WTC11 (cell line): ENCODE results near the gene PI4KB. TPM values are rescaled to one million over a fixed set of nuclear protein-coding genes. Genes with fewer than 3 reads are reported as not detected.

Source experiments
- ATAC-seq: fragments of 200-7000 bp; cut with Tn5 transposase; 2 replicates; pipeline ENCODE4 v1.10.0; 2021; ENCODE audit warnings: mild to moderate bottlenecking, moderate library complexity
- CTCF ChIA-PET: fragments of 300-600 bp; sonication (Branson Sonifier 250); formaldehyde crosslinking; loops from one replicate; lab custom pipeline; 2021; ENCODE audit warnings: antibody characterized with exemption; lab: Charles Lee
- POLR2A ChIA-PET: fragments of 350-600 bp; sonication (Branson Sonifier 250); formaldehyde crosslinking; loops from one replicate; lab custom pipeline; 2021; ENCODE audit warnings: antibody characterized with exemption; lab: Charles Lee
- DNase-seq: peaks from one replicate; pipeline ENCODE4 v3.0.0; 2021; ENCODE audit warnings: low spot score
- H3K27ac Mint-ChIP-seq: 2 replicates; pipeline ENCODE4 v1.8.0; 2021; ENCODE audit warnings: mixed read lengths
- H3K27me3 Mint-ChIP-seq: 2 replicates; pipeline ENCODE4 v1.8.0; 2021; ENCODE audit warnings: low read depth, mild to moderate bottlenecking, moderate library complexity, mixed read lengths
- H3K36me3 Mint-ChIP-seq: 2 replicates; pipeline ENCODE4 v1.8.0; 2021; ENCODE audit warnings: mixed read lengths
- H3K4me1 Mint-ChIP-seq: 2 replicates; pipeline ENCODE4 v1.8.0; 2022; ENCODE audit warnings: mixed read lengths
- H3K4me3 Mint-ChIP-seq: 2 replicates; pipeline ENCODE4 v1.8.0; 2021; ENCODE audit warnings: mild to moderate bottlenecking, moderate library complexity, mixed read lengths
- H3K9me3 Mint-ChIP-seq: 2 replicates; pipeline ENCODE4 v1.8.0; 2021; ENCODE audit warnings: mixed read lengths
- ELF4 ChIP-seq: sonication (generic); formaldehyde crosslinking; IDR thresholded peaks from 2 replicates; pipeline ENCODE4 v1.8.1; 2022; ENCODE audit warnings: low read depth, mild to moderate bottlenecking, moderate library complexity, missing genetic modification reagents
- ESRRA ChIP-seq: sonication (generic); formaldehyde crosslinking; IDR thresholded peaks from 2 replicates; pipeline ENCODE4 v1.8.1; 2022; ENCODE audit warnings: mild to moderate bottlenecking, missing genetic modification reagents, borderline replicate concordance
- FOXK1 ChIP-seq: sonication (generic); formaldehyde crosslinking; IDR thresholded peaks from 2 replicates; pipeline ENCODE4 v1.8.0; 2022; ENCODE audit warnings: mild to moderate bottlenecking, moderate library complexity, missing genetic modification reagents
- GTF2I ChIP-seq: fragments of 250-450 bp; sonication (Bioruptor Pico); conservative IDR thresholded peaks from 2 replicates; pipeline ENCODE4 v1.4.0; 2021; ENCODE audit warnings: mild to moderate bottlenecking
- IRF2 ChIP-seq: sonication (generic); formaldehyde crosslinking; IDR thresholded peaks from 2 replicates; pipeline ENCODE4 v1.8.0; 2022; ENCODE audit warnings: low read depth, missing genetic modification reagents, borderline replicate concordance
- RORB ChIP-seq: fragments of 250-450 bp; sonication (Bioruptor Pico); IDR thresholded peaks from 2 replicates; pipeline ENCODE4 v1.9.0; 2021; ENCODE audit warnings: mild to moderate bottlenecking
- SMAD3 ChIP-seq: sonication (generic); formaldehyde crosslinking; IDR thresholded peaks from 2 replicates; pipeline ENCODE4 v1.8.0; 2022; ENCODE audit warnings: missing genetic modification reagents, mild to moderate bottlenecking, borderline replicate concordance
- ZNF121 ChIP-seq: sonication (generic); formaldehyde crosslinking; IDR thresholded peaks from 2 replicates; pipeline ENCODE4 v1.8.0; 2023; ENCODE audit warnings: missing genetic modification reagents
- ZNF219 ChIP-seq: sonication (generic); formaldehyde crosslinking; IDR thresholded peaks from 2 replicates; pipeline ENCODE4 v1.8.0; 2023; ENCODE audit warnings: missing genetic modification reagents, mild to moderate bottlenecking, borderline replicate concordance
- total RNA-seq: library from RNA; stranded (reverse); gene quantifications from 3 replicates; pipeline ENCODE4 v1.2.3, GENCODE V29; 2021
- TF ChIP-seq, protein P1 (sequence below): fragments of 250-450 bp; sonication (Bioruptor Pico); IDR thresholded peaks from 2 replicates; pipeline ENCODE4 v1.9.0; 2021; ENCODE audit warnings: mild to moderate bottlenecking
- TF ChIP-seq, protein P2 (sequence below): sonication (generic); formaldehyde crosslinking; IDR thresholded peaks from 2 replicates; pipeline ENCODE4 v1.8.1; 2022; ENCODE audit warnings: low read depth, mild to moderate bottlenecking, moderate library complexity, missing genetic modification reagents, borderline replicate concordance
- TF ChIP-seq, protein P3 (sequence below): fragments of 250-450 bp; sonication (Bioruptor Pico); IDR thresholded peaks from 2 replicates; pipeline ENCODE4 v1.8.0; 2021; ENCODE audit warnings: mild to moderate bottlenecking
- TF ChIP-seq, protein P4 (sequence below): sonication (generic); formaldehyde crosslinking; IDR thresholded peaks from 2 replicates; pipeline ENCODE4 v1.8.1; 2022; ENCODE audit warnings: mild to moderate bottlenecking, moderate library complexity, missing genetic modification reagents

The PI4KB gene
- total RNA-seq, 1 experiment from 2014 or later, result 33.6 TPM

DNA sequence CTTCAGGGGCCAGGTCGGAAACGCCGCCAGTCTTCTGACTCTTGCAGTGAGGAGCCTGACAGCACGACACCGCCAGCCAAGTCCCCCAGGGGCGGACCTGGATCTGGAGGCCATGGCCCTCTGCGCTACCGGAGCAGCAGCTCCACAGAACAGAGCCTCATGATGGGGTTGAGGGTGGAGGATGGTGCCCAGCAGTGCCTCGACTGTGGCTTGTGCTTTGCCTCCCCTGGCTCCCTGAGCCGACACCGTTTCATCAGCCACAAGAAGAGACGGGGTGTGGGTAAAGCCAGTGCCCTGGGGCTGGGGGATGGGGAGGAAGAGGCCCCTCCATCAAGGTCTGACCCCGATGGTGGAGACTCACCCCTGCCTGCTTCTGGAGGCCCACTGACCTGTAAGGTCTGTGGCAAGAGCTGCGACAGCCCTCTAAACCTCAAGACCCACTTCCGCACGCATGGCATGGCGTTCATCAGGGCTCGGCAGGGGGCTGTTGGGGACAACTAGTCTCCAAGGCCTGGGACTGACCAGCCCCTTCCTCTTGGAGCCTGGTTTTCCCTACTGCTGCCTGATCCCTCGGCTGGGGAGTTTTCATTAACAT, 36.4 kb downstream of the PI4KB start:
- CTCF ChIA-PET, result no interaction called here
- H3K9me3 Mint-ChIP-seq, result no peaks in the 10 kb centered on the region
- no peaks in the 10 kb centered on the region for H3K27me3 Mint-ChIP-seq
- no peak overlapping the region for H3K27ac Mint-ChIP-seq
- H3K4me3 Mint-ChIP-seq, result no peak overlapping the region
- peaks cover 30% of the 10 kb centered on the region for H3K4me1 Mint-ChIP-seq
- H3K36me3 Mint-ChIP-seq, result peaks cover 53% of the 10 kb centered on the region
- ATAC-seq, result no peak
- TF ChIP-seq, protein P1, sequence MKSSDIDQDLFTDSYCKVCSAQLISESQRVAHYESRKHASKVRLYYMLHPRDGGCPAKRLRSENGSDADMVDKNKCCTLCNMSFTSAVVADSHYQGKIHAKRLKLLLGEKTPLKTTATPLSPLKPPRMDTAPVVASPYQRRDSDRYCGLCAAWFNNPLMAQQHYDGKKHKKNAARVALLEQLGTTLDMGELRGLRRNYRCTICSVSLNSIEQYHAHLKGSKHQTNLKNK (CRISPR knock-in tag), result no peak
- TF ChIP-seq GTF2I (CRISPR knock-in tag) (no peak), ELF4 (CRISPR knock-in tag) (no peak), IRF2 (CRISPR knock-in tag) (no peak), RORB (CRISPR knock-in tag) (no peak), ESRRA (CRISPR knock-in tag) (no peak)
- TF ChIP-seq, protein P2, sequence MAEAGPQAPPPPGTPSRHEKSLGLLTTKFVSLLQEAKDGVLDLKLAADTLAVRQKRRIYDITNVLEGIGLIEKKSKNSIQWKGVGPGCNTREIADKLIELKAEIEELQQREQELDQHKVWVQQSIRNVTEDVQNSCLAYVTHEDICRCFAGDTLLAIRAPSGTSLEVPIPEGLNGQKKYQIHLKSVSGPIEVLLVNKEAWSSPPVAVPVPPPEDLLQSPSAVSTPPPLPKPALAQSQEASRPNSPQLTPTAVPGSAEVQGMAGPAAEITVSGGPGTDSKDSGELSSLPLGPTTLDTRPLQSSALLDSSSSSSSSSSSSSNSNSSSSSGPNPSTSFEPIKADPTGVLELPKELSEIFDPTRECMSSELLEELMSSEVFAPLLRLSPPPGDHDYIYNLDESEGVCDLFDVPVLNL (CRISPR knock-in tag), result no peak
- TF ChIP-seq, protein P3, sequence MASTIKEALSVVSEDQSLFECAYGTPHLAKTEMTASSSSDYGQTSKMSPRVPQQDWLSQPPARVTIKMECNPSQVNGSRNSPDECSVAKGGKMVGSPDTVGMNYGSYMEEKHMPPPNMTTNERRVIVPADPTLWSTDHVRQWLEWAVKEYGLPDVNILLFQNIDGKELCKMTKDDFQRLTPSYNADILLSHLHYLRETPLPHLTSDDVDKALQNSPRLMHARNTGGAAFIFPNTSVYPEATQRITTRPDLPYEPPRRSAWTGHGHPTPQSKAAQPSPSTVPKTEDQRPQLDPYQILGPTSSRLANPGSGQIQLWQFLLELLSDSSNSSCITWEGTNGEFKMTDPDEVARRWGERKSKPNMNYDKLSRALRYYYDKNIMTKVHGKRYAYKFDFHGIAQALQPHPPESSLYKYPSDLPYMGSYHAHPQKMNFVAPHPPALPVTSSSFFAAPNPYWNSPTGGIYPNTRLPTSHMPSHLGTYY (CRISPR knock-in tag), result no peak
- TF ChIP-seq, all 79 proteins: peak for 0
- DNase-seq, result no peak
- POLR2A ChIA-PET, result no interaction called here

DNA sequence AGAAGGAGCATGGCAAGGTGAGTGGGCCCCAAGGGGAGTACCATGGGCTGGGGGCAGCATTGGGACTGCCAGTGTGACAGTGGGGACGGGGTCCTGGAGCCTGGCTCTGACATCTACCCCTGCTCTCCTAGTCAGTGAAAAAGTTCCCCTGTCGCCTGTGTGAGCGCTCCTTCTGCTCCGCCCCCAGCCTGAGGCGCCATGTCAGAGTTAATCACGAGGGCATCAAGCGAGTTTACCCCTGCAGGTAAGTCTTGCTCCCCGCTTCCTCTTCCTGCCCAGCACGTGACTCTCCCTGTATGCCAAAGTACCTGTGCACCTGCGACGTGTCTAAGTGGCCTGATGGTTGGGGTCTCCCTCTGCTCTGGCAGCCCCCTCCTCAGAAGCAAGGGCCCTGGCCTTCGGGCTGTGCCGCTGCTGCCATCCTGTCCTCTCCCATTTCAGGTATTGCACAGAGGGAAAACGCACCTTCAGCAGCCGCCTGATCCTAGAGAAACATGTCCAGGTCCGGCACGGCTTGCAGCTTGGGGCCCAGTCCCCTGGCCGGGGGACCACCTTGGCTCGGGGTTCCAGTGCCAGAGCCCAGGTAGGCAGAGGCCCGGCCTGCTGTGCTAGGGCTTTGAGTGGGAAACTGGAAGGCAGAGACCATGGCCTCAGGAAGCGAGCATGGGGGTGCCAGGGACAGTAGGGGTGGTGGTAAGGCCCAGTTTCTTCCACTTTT, 37.1 kb downstream of the PI4KB start:
- Mint-ChIP-seq H3K4me1 (peaks cover 24% of the 10 kb centered on the region), H3K27ac (peak overlapping the region; percentile 74), H3K27me3 (no peaks in the 10 kb centered on the region), H3K4me3 (no peak overlapping the region), H3K36me3 (peaks cover 55% of the 10 kb centered on the region), H3K9me3 (no peaks in the 10 kb centered on the region)
- DNase-seq, result no peak
- ATAC-seq, result no peak
- POLR2A ChIA-PET, result no interaction called here
- no peak for TF ChIP-seq RORB (CRISPR knock-in tag)
- TF ChIP-seq SMAD3, result no peak
- TF ChIP-seq ZNF121 (CRISPR knock-in tag), result no peak
- no peak for TF ChIP-seq ZNF219 (CRISPR knock-in tag)
- TF ChIP-seq, protein P4, sequence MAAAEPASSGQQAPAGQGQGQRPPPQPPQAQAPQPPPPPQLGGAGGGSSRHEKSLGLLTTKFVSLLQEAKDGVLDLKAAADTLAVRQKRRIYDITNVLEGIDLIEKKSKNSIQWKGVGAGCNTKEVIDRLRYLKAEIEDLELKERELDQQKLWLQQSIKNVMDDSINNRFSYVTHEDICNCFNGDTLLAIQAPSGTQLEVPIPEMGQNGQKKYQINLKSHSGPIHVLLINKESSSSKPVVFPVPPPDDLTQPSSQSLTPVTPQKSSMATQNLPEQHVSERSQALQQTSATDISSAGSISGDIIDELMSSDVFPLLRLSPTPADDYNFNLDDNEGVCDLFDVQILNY, result no peak
- CTCF ChIA-PET, result no interaction called here

DNA sequence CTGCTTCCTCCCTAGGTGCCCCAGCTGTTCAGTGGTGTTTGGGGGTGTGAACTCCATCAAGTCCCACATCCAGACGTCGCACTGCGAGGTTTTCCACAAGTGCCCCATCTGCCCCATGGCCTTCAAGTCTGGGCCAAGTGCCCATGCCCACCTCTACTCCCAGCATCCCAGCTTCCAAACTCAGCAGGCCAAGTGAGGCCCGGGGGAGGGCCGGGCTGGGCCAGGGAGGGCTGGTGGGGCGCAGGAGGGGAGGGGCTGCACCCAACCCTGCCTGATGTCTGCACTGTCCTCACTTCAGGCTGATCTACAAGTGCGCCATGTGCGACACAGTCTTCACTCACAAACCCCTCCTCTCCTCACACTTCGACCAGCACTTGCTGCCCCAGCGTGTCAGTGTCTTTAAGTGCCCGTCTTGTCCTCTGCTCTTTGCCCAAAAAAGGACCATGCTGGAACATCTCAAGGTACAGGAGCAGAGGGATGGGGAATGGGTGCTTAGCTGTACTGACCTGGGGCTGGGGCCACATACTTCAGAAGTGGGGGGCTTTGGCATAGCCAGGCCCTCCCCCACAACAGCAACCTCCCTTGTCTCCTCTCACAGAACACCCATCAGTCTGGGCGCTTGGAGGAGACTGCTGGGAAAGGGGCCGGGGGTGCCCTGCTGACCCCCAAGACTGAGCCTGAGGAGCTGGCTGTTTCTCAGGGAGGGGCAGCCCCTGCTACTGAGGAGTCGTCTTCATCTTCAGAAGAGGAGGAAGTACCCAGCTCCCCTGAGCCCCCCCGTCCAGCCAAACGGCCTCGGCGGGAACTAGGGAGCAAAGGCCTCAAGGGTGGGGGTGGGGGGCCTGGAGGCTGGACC, 37.9 kb downstream of the PI4KB start:
- CTCF ChIA-PET, result no interaction called here
- Mint-ChIP-seq H3K27ac (peak overlapping the region; percentile 68; the same call in 1 of the 2 replicates), H3K4me3 (no peak overlapping the region), H3K27me3 (no peaks in the 10 kb centered on the region), H3K36me3 (peaks cover 61% of the 10 kb centered on the region), H3K9me3 (no peaks in the 10 kb centered on the region)
- POLR2A ChIA-PET, result interaction anchor here (0.5 kb wide), 1 partner anchor 35 kb away, joined by 3 read pairs; no protein-coding TSS in a partner anchor
- no peak for TF ChIP-seq FOXK1 (CRISPR knock-in tag)
- no peak for TF ChIP-seq ESRRA (CRISPR knock-in tag)
- TF ChIP-seq, all 79 proteins: peak for 0
- no peak for ATAC-seq
- peaks cover 18% of the 10 kb centered on the region for H3K4me1 Mint-ChIP-seq
- no peak for DNase-seq
